ENCODE data around the gene URB2. TPM values are rescaled to one million over a fixed set of nuclear protein-coding genes. Genes with fewer than 3 reads are reported as not detected.

The URB2 gene
- total and polyA plus RNA-seq, 10 of the 15 experiments (the other 5 are each of a cell fraction or from before 2014, with no cell fraction given) = 2.7 to 24.0 (median 16.9) TPM

DNA sequence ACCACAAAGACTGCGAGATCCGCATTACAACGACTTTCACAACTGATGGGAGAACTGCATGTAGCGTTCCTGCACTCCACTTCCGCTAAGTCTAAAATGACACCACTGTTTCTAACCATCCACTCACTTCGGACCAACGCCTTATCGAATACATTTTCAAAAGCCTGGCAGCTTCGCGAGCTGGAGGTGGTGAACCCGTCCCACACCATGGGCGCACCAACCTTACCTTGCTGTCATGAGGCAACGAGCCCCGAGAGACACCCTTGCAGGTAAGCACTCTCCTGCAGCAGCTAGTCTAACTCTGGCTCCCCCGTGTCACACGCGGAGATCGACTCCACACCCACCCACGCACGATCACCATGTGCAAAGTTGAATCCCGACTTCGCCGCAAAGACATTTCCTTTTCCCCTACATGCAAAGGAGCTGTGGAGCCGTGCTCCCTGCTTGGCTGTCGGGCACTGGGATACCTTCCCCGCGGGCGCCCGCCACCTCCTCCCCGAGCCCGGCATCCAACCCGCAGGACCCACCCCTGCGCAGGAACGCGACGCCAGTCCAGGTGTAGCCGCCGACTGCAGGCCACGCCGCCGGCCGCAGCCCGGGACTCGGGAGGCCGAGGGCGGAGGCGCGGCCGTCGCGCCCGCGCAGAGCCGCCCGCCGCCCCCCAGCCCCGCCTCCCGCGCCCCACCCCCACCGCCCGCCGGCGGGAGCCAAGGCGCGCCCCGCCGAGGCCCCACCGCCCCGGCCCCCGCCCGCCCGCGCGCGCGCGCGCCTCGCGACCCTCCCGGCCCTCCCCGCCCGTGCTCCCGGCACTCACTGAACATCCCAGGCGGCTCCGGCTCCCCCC, 754 bp upstream of the URB2 start:
- H2AFZ ChIP-seq (ENCODE audit: control insufficient read depth, low read depth, low read length) = peak overlapping the region; percentile 22
- no peaks in the 10 kb centered on the region for H4K20me1 ChIP-seq (ENCODE audit: control insufficient read depth, insufficient read depth)
- H3K27ac ChIP-seq (ENCODE audit: control insufficient read depth, insufficient read depth) = peak overlapping the region; percentile 29
- RAD21 ChIA-PET (ENCODE audit: unreplicated experiment) = interaction anchor here (1.4 to 3.5 kb wide), 2 partner anchors 46 to 67 kb away, joined by 3 to 25 read pairs; partner anchors contain the start of gene ABCB10
- SMC1A ChIA-PET (ENCODE audit: uncharacterized antibody, unreplicated experiment) = interaction anchor here (1.4 to 2.9 kb wide), 3 partner anchors 43 to 67 kb away, joined by 5 to 25 read pairs (median 7); partner anchors contain the start of gene ABCB10
- no peaks in the 10 kb centered on the region for H3K9me3 ChIP-seq (replicated peaks; ENCODE audit: control insufficient read depth, insufficient read depth, low read length)
- H3K36me3 ChIP-seq (ENCODE audit: control insufficient read depth in 2 of 2, insufficient read depth in 2 of 2, low read length in 1 of 2) = peaks cover 0 to 3% of the 10 kb centered on the region in 2 experiments; a peak in 2 of 4 replicates
- POLR2A ChIA-PET = interaction anchor here (1.0 to 4.4 kb wide), 4 partner anchors 9 to 67 kb away, joined by 3 to 33 read pairs (median 4); partner anchors contain the start of gene ABCB10
- H3K4me3 ChIP-seq = peak overlapping the region; percentile 99
- H3K79me2 ChIP-seq (ENCODE audit: control insufficient read depth, insufficient read depth, low read length) = peaks cover 87% of the 10 kb centered on the region
- in situ Hi-C loops (cut with MboI) = loop anchor here (5.0 kb wide), 1 partner anchor 63 kb away; no protein-coding TSS in a partner anchor
- ATAC-seq (peak; percentile 44), FAIRE-seq (no peak), DNase-seq (ENCODE audit: low read depth, low spot score) (no peak)
- no peaks in the 10 kb centered on the region for H3K27me3 ChIP-seq (replicated peaks in 1 of 2; ENCODE audit: control insufficient read depth in 2 of 2, insufficient read depth in 2 of 2, low read length in 1 of 2)
- WGBS (ENCODE audit: insufficient coverage, insufficient replicate concordance, low lambda C conversion rate, missing lambda C conversion rate) = 2% methylated on average over 32 of the region's 86 CpGs
- CTCF ChIA-PET = interaction anchor here (1.5 to 3.8 kb wide), 2 partner anchors 9 to 66 kb away, joined by 5 to 22 read pairs; partner anchors contain the start of gene ABCB10
- peak overlapping the region; percentile 64 for H3K9ac ChIP-seq (ENCODE audit: control insufficient read depth, insufficient read depth, low read length)
- H3K4me1 ChIP-seq (ENCODE audit: control insufficient read depth, insufficient read depth, low read length) = peaks cover 12% of the 10 kb centered on the region
- intact Hi-C loops (cut with micrococcal nuclease; ENCODE audit: unreplicated experiment) = no loop called here
- peak overlapping the region; percentile 74 for H3K4me2 ChIP-seq (ENCODE audit: control insufficient read depth, insufficient read depth)
- no TSS peak for BruUV-seq (replicated peaks)
- no peak for TF ChIP-seq DPF2 (IDR thresholded peaks at IDR 0.05)
- TF ChIP-seq HDAC2 (IDR thresholded peaks at IDR 0.05) = no peak
- TF ChIP-seq, protein P1, sequence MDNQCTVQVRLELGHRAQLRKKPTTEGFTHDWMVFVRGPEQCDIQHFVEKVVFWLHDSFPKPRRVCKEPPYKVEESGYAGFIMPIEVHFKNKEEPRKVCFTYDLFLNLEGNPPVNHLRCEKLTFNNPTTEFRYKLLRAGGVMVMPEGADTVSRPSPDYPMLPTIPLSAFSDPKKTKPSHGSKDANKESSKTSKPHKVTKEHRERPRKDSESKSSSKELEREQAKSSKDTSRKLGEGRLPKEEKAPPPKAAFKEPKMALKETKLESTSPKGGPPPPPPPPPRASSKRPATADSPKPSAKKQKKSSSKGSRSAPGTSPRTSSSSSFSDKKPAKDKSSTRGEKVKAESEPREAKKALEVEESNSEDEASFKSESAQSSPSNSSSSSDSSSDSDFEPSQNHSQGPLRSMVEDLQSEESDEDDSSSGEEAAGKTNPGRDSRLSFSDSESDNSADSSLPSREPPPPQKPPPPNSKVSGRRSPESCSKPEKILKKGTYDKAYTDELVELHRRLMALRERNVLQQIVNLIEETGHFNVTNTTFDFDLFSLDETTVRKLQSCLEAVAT (IDR thresholded peaks at IDR 0.05) = peak; percentile 41; the same call in 1 of the 2 replicates
- no peak for TF ChIP-seq FOXM1 (IDR thresholded peaks at IDR 0.05; ENCODE audit: low read depth, low read length)
- TF ChIP-seq MYB (IDR thresholded peaks at IDR 0.05; ENCODE audit: borderline replicate concordance, low read depth, low read length) = no peak
- no peak for TF ChIP-seq ZNF384 (IDR thresholded peaks at IDR 0.05; ENCODE audit: borderline replicate concordance, low read depth, low read length)
- no peak for TF ChIP-seq NFXL1 (IDR thresholded peaks at IDR 0.05; ENCODE audit: borderline replicate concordance)
- no peak for TF ChIP-seq SP1 (IDR thresholded peaks at IDR 0.05; ENCODE audit: low read depth, low read length)
- no peak for TF ChIP-seq EZH2 (IDR thresholded peaks at IDR 0.05; ENCODE audit: borderline replicate concordance, control insufficient read depth, low read depth, low read length)
- no peak for TF ChIP-seq STAT1 (conservative IDR thresholded peaks at IDR 0.05)
- no peak for TF ChIP-seq ZNF207 (IDR thresholded peaks at IDR 0.05; ENCODE audit: borderline replicate concordance)
- 0 out of 2 replicates have a peak, but pooled peaks have one; percentile 30 for TF ChIP-seq BACH1 (IDR thresholded peaks at IDR 0.05; ENCODE audit: borderline replicate concordance)
- no peak for TF ChIP-seq MTA3 (IDR thresholded peaks at IDR 0.05; ENCODE audit: borderline replicate concordance, low read length)
- TF ChIP-seq BHLHE40 (IDR thresholded peaks at IDR 0.05; ENCODE audit: borderline replicate concordance in 1 of 2, low read depth in 2 of 2, low read length in 1 of 2) = peak in 1 of 2 experiments; percentile 23; a peak in 1 of 4 replicates
- TF ChIP-seq, protein P2, sequence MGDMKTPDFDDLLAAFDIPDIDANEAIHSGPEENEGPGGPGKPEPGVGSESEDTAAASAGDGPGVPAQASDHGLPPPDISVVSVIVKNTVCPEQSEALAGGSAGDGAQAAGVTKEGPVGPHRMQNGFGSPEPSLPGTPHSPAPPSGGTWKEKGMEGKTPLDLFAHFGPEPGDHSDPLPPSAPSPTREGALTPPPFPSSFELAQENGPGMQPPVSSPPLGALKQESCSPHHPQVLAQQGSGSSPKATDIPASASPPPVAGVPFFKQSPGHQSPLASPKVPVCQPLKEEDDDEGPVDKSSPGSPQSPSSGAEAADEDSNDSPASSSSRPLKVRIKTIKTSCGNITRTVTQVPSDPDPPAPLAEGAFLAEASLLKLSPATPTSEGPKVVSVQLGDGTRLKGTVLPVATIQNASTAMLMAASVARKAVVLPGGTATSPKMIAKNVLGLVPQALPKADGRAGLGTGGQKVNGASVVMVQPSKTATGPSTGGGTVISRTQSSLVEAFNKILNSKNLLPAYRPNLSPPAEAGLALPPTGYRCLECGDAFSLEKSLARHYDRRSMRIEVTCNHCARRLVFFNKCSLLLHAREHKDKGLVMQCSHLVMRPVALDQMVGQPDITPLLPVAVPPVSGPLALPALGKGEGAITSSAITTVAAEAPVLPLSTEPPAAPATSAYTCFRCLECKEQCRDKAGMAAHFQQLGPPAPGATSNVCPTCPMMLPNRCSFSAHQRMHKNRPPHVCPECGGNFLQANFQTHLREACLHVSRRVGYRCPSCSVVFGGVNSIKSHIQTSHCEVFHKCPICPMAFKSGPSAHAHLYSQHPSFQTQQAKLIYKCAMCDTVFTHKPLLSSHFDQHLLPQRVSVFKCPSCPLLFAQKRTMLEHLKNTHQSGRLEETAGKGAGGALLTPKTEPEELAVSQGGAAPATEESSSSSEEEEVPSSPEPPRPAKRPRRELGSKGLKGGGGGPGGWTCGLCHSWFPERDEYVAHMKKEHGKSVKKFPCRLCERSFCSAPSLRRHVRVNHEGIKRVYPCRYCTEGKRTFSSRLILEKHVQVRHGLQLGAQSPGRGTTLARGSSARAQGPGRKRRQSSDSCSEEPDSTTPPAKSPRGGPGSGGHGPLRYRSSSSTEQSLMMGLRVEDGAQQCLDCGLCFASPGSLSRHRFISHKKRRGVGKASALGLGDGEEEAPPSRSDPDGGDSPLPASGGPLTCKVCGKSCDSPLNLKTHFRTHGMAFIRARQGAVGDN (IDR thresholded peaks at IDR 0.05) = no peak
- TF ChIP-seq SPI1 (IDR thresholded peaks at IDR 0.05; ENCODE audit: borderline replicate concordance, insufficient read depth, low read depth, low read length) = peak; percentile 54; the same call in 1 of the 2 replicates
- TF ChIP-seq ZBED1 (IDR thresholded peaks at IDR 0.05; ENCODE audit: borderline replicate concordance) = no peak
- no peak for TF ChIP-seq SMAD5 (IDR thresholded peaks at IDR 0.05; ENCODE audit: low read depth)

Measured in GM12878 (cell line).